HepG2 (cell line): ENCODE data around the gene GADD45GIP1.

Experiments
- KLF16 ChIP-seq, 2 experiments: sonication (generic) in 1 of 2; formaldehyde crosslinking in 1 of 2; IDR thresholded peaks; 2 replicates each; pipeline versions ENCODE4 v1.6.1 to v1.8.0; 2016 to 2023; ENCODE audit warnings: missing genetic modification reagents in 2 of 2, missing compliant biosample characterization in 1 of 2
- PITX1 ChIP-seq: sonication (generic); formaldehyde crosslinking; IDR thresholded peaks from 2 replicates; pipeline ENCODE4 v1.5.1; 2020; ENCODE audit warnings: mild to moderate bottlenecking, missing genetic modification reagents
- SIN3A ChIP-seq: IDR thresholded peaks from 2 replicates; pipeline ENCODE4 v1.6.1; 2011; ENCODE audit warnings: low read depth, mild to moderate bottlenecking, control low read depth, low read length, borderline replicate concordance
- TGIF2 ChIP-seq: IDR thresholded peaks from 2 replicates; pipeline ENCODE4 v1.6.1; 2016; ENCODE audit warnings: control low read depth, missing compliant biosample characterization
- TRIM24 ChIP-seq: sonication (generic); formaldehyde crosslinking; IDR thresholded peaks from 2 replicates; pipeline ENCODE4 v1.8.0; 2022; ENCODE audit warnings: mild to moderate bottlenecking, missing genetic modification reagents
- ZC3H4 ChIP-seq: sonication (generic); formaldehyde crosslinking; IDR thresholded peaks from 2 replicates; pipeline ENCODE4 v1.4.0; 2020; ENCODE audit warnings: missing genetic modification reagents, borderline replicate concordance
- ZFYVE20 ChIP-seq: sonication (generic); formaldehyde crosslinking; IDR thresholded peaks from 2 replicates; pipeline ENCODE4 v1.8.0; 2023; ENCODE audit warnings: low read depth, mild to moderate bottlenecking, moderate library complexity, missing genetic modification reagents, borderline replicate concordance
- ZNF430 ChIP-seq: sonication (generic); formaldehyde crosslinking; IDR thresholded peaks from 2 replicates; pipeline ENCODE4 v1.9.0; 2021; ENCODE audit warnings: mild to moderate bottlenecking, missing genetic modification reagents
- ZNF580 ChIP-seq: IDR thresholded peaks from 2 replicates; pipeline ENCODE4 v1.6.1; 2016; ENCODE audit warnings: low read depth, borderline replicate concordance
- ZNF674 ChIP-seq: sonication (generic); formaldehyde crosslinking; IDR thresholded peaks from 2 replicates; pipeline ENCODE4 v1.5.0; 2020; ENCODE audit warnings: low read depth, mild to moderate bottlenecking, missing genetic modification reagents

DNA sequence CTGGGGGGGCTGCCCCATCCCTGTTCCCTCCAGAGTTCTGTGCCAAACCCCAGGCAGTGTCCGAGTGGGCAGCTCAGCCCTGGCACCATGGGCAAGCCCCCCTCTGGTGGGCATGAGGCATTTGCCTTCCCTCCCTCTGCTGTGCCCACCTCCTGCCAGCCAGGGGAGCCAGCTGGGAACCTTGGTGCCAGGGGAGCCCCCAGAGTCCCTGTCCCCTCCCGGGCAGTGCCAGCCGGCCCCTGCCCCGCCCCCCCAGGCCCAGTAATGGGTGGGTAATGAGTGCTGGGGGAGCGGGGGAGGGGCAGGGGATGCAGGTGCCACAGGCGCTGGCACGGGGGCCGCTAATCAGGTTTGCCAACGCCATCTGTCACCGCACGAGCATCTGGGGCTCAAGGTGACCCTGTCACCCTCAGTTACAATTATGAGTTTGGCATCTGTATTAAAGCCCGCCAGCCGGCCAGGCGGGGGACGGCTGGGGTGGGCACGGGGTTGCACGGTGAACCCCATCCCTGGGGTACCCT, 18.3 kb upstream of the GADD45GIP1 start:
- TF ChIP-seq SIN3A = no peak
- TF ChIP-seq PITX1 (CRISPR knock-in tag) = no peak
- TF ChIP-seq ZNF580 (CRISPR knock-in tag) = no peak
- no peak for TF ChIP-seq ZC3H4 (CRISPR knock-in tag)
- TF ChIP-seq ZNF430 (CRISPR knock-in tag) = no peak
- TF ChIP-seq KLF16 (CRISPR knock-in tag; IDR thresholded peaks at IDR 0.05) = no peak
- TF ChIP-seq ZNF674 (CRISPR knock-in tag) = no peak
- no peak for TF ChIP-seq TRIM24
- no peak for TF ChIP-seq ZFYVE20 (CRISPR knock-in tag)
- TF ChIP-seq TGIF2 (CRISPR knock-in tag) = no peak
